Neuronal stem cell (in vitro differentiated cells): ENCODE data around the gene HUNK.
"Not testable (repeated sequence)": the region's sequence is repeated elsewhere in the genome, so short reads cannot be mapped to it uniquely, and the experiment has no call there.

Experiments
- DNase-seq: peaks from one replicate; pipeline ENCODE4 v3.0.0-alpha.2; 2013; ENCODE audit warnings: low spot score
- H2AFZ ChIP-seq: one replicate; pipeline ENCODE4 v1.6.1; 2013; ENCODE audit warnings: mild to moderate bottlenecking, low read length, inconsistent platforms
- H2AK5ac ChIP-seq: 2 replicates; pipeline ENCODE4 v1.6.1; 2013; ENCODE audit warnings: low read depth, mild to moderate bottlenecking, inconsistent platforms, low read length, moderate library complexity, mixed read lengths
- H2BK120ac ChIP-seq: 2 replicates; pipeline ENCODE4 v1.6.1; 2013; ENCODE audit warnings: low read depth, mild to moderate bottlenecking, inconsistent platforms, low read length, moderate library complexity, mixed read lengths
- H2BK12ac ChIP-seq: one replicate; pipeline ENCODE4 v1.6.1; 2013; ENCODE audit warnings: low read length, inconsistent platforms
- H2BK15ac ChIP-seq: 2 replicates; pipeline ENCODE4 v1.6.1; 2013; ENCODE audit warnings: mild to moderate bottlenecking, low read length, inconsistent platforms, mixed read lengths
- H2BK5ac ChIP-seq: one replicate; pipeline ENCODE4 v1.6.1; 2013; ENCODE audit warnings: inconsistent platforms, mild to moderate bottlenecking, low read length, moderate library complexity
- H3K14ac ChIP-seq: one replicate; pipeline ENCODE4 v1.6.1; 2013; ENCODE audit warnings: low read length, inconsistent platforms
- H3K18ac ChIP-seq: 2 replicates; pipeline ENCODE4 v1.6.1; 2013; ENCODE audit warnings: low read length, inconsistent platforms
- H3K23ac ChIP-seq: 2 replicates; pipeline ENCODE4 v1.6.1; 2013; ENCODE audit warnings: low read depth, mild to moderate bottlenecking, mixed read lengths, low read length, inconsistent platforms; ENCODE audit not compliant: poor library complexity
- H3K27ac ChIP-seq: replicated peaks from 3 replicates; pipeline ENCODE4 v1.5.1; 2013; ENCODE audit warnings: low read length, inconsistent platforms
- H3K27me3 ChIP-seq, 3 experiments: 2 replicates each; pipeline ENCODE4 v1.6.1; 2013; ENCODE audit warnings: low read length in 3 of 3, mild to moderate bottlenecking in 2 of 3, inconsistent platforms in 1 of 3, low read depth in 1 of 3, mixed read lengths in 1 of 3, moderate library complexity in 1 of 3; ENCODE audit not compliant: control insufficient read depth in 3 of 3, insufficient read depth in 3 of 3
- H3K36me3 ChIP-seq, 2 donors: replicated peaks in 1 of 2; 2 replicates each; pipeline ENCODE4 v1.6.1; 2013; ENCODE audit warnings: low read length in 2 of 2; ENCODE audit not compliant: control insufficient read depth in 2 of 2, insufficient read depth in 2 of 2
- H3K4ac ChIP-seq: 2 replicates; pipeline ENCODE4 v1.6.1; 2013; ENCODE audit warnings: inconsistent platforms, mild to moderate bottlenecking, low read length, moderate library complexity
- H3K4me1 ChIP-seq, 2 donors: 1 replicate in 1 of 2; 2 replicates in 1 of 2; pipeline ENCODE4 v1.6.1; 2013; ENCODE audit warnings: low read length in 2 of 2, low read depth in 1 of 2; ENCODE audit not compliant: control insufficient read depth in 2 of 2, insufficient read depth in 1 of 2
- H3K4me2 ChIP-seq: one replicate; pipeline ENCODE4 v1.6.1; 2013; ENCODE audit warnings: mild to moderate bottlenecking, low read length, inconsistent platforms; ENCODE audit not compliant: insufficient read depth, poor library complexity, severe bottlenecking
- H3K4me3 ChIP-seq, 2 donors: 2 replicates each; pipeline ENCODE4 v1.5.1; 2013; ENCODE audit warnings: low read length in 2 of 2, mild to moderate bottlenecking in 2 of 2, inconsistent platforms in 1 of 2, moderate library complexity in 1 of 2
- H3K79me1 ChIP-seq: one replicate; pipeline ENCODE4 v1.6.1; 2013; ENCODE audit warnings: low read depth, mild to moderate bottlenecking, inconsistent platforms, low read length, moderate library complexity
- H3K9ac ChIP-seq: one replicate; pipeline ENCODE4 v1.6.1; 2013; ENCODE audit warnings: mild to moderate bottlenecking, low read depth, low read length, inconsistent platforms; ENCODE audit not compliant: poor library complexity
- H3K9me3 ChIP-seq, 2 donors: replicated peaks in 1 of 2; 2 replicates each; pipeline versions ENCODE3 to v1.6.1; 2013; ENCODE audit warnings: low read length in 2 of 2, mild to moderate bottlenecking in 2 of 2, inconsistent platforms in 1 of 2, low read depth in 1 of 2, mixed read lengths in 1 of 2, moderate library complexity in 1 of 2; ENCODE audit not compliant: control insufficient read depth in 2 of 2, insufficient read depth in 1 of 2
- H4K8ac ChIP-seq: one replicate; pipeline ENCODE4 v1.6.1; 2013; ENCODE audit warnings: low read depth, mild to moderate bottlenecking, inconsistent platforms, low read length, moderate library complexity
- H4K91ac ChIP-seq: one replicate; pipeline ENCODE4 v1.6.1; 2013; ENCODE audit warnings: low read length, low read depth, mild to moderate bottlenecking, inconsistent platforms; ENCODE audit not compliant: poor library complexity
- WGBS, 2 donors: extraction: QIAGEN DNeasy Blood & Tissue Kit; methylation state at CpG; one replicate each; pipeline ENCODE4 v1.1.7; 2013; ENCODE audit warnings: missing lambda C conversion rate in 2 of 2, mixed read lengths in 1 of 2; ENCODE audit not compliant: insufficient read length in 2 of 2, insufficient replicate concordance in 1 of 2; ENCODE audit errors: extremely low coverage in 2 of 2; 5-methylcytosine and 5-hydroxymethylcytosine counted together

The HUNK gene

GRCh38 chr21:31870472-31871193, 2.2 kb upstream of the HUNK start:
- H3K27me3 ChIP-seq = no peaks in the 10 kb centered on the region
- no peak overlapping the region for H2BK120ac ChIP-seq
- H3K27ac ChIP-seq = no peak overlapping the region
- no peak overlapping the region for H4K8ac ChIP-seq
- H2AFZ ChIP-seq = no peak overlapping the region
- no peak overlapping the region for H4K91ac ChIP-seq
- WGBS, 2 donors = no CpG with 5 or more reads among the region's 8 CpGs
- H2BK5ac ChIP-seq = no peak overlapping the region
- no peak overlapping the region for H3K9ac ChIP-seq
- peaks cover 0 to 11% of the 10 kb centered on the region in 2 donors for H3K9me3 ChIP-seq
- peaks cover 11 to 14% of the 10 kb centered on the region in 2 donors for H3K4me1 ChIP-seq
- no peak overlapping the region for H3K4me2 ChIP-seq
- H2BK12ac ChIP-seq = no peak overlapping the region
- no peak overlapping the region for H3K18ac ChIP-seq
- H3K4me3 ChIP-seq = no peak overlapping the region
- DNase-seq = no peak
- H3K4ac ChIP-seq = no peak overlapping the region
- H3K79me1 ChIP-seq = peaks cover 6% of the 10 kb centered on the region
- no peak overlapping the region for H3K14ac ChIP-seq
- H2AK5ac ChIP-seq = no peak overlapping the region
- no peak overlapping the region for H2BK15ac ChIP-seq
- H3K23ac ChIP-seq = no peak overlapping the region
- H3K36me3 ChIP-seq = peaks cover 0 to 12% of the 10 kb centered on the region in 2 donors

GRCh38 chr21:31871371-31871770, 1.4 kb upstream of the HUNK start:
- Histone ChIP-seq H3K36me3 (peaks cover 0 to 19% of the 10 kb centered on the region in 2 donors), H3K9me3 (peaks cover 0 to 15% of the 10 kb centered on the region in 2 donors), H3K4me1 (peaks cover 11 to 14% of the 10 kb centered on the region in 2 donors), H2AFZ (peak overlapping the region; percentile 94), H3K4me3 (peak overlapping the region in 1 of 2 donors; percentile 97)
- H3K27me3 ChIP-seq, H2BK120ac ChIP-seq, H2AK5ac ChIP-seq, H3K14ac ChIP-seq, H2BK5ac ChIP-seq, H2BK12ac ChIP-seq, H4K91ac ChIP-seq, H4K8ac ChIP-seq, H3K27ac ChIP-seq, H3K4me2 ChIP-seq, H3K23ac ChIP-seq, H3K79me1 ChIP-seq, H3K9ac ChIP-seq, H3K18ac ChIP-seq, DNase-seq, H3K4ac ChIP-seq, H2BK15ac ChIP-seq: not testable (repeated sequence)
- no CpG with 5 or more reads among the region's 14 CpGs for WGBS, 2 donors

- H3K23ac ChIP-seq = peak overlapping the region; percentile 50
- H2AK5ac ChIP-seq = no peak overlapping the region
- H3K4me3 ChIP-seq = peak overlapping the region; percentile 97
- H3K14ac ChIP-seq = no peak overlapping the region
- H3K27me3 ChIP-seq = no peaks in the 10 kb centered on the region
- peaks cover 0 to 15% of the 10 kb centered on the region in 2 donors for H3K9me3 ChIP-seq
- no CpG with 5 or more reads among the region's 12 CpGs for WGBS, 2 donors
- peaks cover 11 to 14% of the 10 kb centered on the region in 2 donors for H3K4me1 ChIP-seq
- H2BK5ac ChIP-seq = peak overlapping the region; percentile 54
- peak overlapping the region; percentile 70 for H3K27ac ChIP-seq
- H2BK120ac ChIP-seq = no peak overlapping the region
- H2BK12ac ChIP-seq = no peak overlapping the region
- peak overlapping the region; percentile 94 for H2AFZ ChIP-seq
- peaks cover 6% of the 10 kb centered on the region for H3K79me1 ChIP-seq
- no peak overlapping the region for H3K4ac ChIP-seq
- DNase-seq = no peak
- H3K4me2 ChIP-seq = peak overlapping the region; percentile 87
- H4K8ac ChIP-seq = no peak overlapping the region
- H2BK15ac ChIP-seq = peak overlapping the region; percentile 41
- H3K18ac ChIP-seq = peak overlapping the region; percentile 93
- no peak overlapping the region for H4K91ac ChIP-seq
- H3K36me3 ChIP-seq = peaks cover 0 to 26% of the 10 kb centered on the region in 2 donors
- peak overlapping the region; percentile 83 for H3K9ac ChIP-seq
Measured at GRCh38 chr21:31872072-31872451, 758 bp upstream of the HUNK start.

DNA sequence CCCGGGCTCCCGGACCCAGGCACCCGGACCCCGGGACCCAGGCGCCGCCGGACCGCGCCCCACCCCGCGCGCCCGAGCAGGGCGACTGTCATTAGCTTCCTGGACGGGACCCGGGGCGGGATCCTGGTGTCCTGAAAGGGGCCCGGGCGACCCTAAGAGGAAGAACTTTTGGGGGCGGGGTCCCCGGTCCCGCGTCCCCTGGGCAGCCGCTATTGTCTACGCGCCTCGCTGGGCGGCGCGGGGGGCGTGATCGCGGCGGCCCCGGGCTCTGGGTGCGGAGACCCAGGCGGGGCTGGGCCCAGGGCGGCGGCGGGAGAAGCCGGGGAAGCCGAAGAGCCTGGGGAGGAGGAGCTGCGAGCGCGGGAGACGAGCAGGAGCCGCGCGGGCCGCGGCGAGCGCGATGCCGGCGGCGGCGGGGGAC, 465 bp downstream of the HUNK start:
- peak overlapping the region; percentile 74 for H2BK120ac ChIP-seq
- H3K4ac ChIP-seq = no peak overlapping the region
- H3K4me3 ChIP-seq = peak overlapping the region; percentile 97
- no peak overlapping the region for H2BK12ac ChIP-seq
- peak overlapping the region; percentile 40 for H2BK5ac ChIP-seq
- DNase-seq = peak; percentile 56
- no peaks in the 10 kb centered on the region for H3K27me3 ChIP-seq
- H3K9ac ChIP-seq = peak overlapping the region; percentile 98
- WGBS, 2 donors = no CpG with 5 or more reads among the region's 58 CpGs
- no peak overlapping the region for H4K91ac ChIP-seq
- peaks cover 11 to 14% of the 10 kb centered on the region in 2 donors for H3K4me1 ChIP-seq
- H3K9me3 ChIP-seq = peaks cover 0 to 15% of the 10 kb centered on the region in 2 donors
- H3K36me3 ChIP-seq = peaks cover 0 to 27% of the 10 kb centered on the region in 2 donors
- H2AK5ac ChIP-seq = no peak overlapping the region
- H2BK15ac ChIP-seq = no peak overlapping the region
- peak overlapping the region; percentile 87 for H3K4me2 ChIP-seq
- peak overlapping the region; percentile 70 for H3K27ac ChIP-seq
- no peak overlapping the region for H3K23ac ChIP-seq
- peak overlapping the region; percentile 93 for H3K18ac ChIP-seq
- H4K8ac ChIP-seq = no peak overlapping the region
- peak overlapping the region; percentile 94 for H2AFZ ChIP-seq
- H3K14ac ChIP-seq = no peak overlapping the region
- H3K79me1 ChIP-seq = peaks cover 6% of the 10 kb centered on the region
